Tibial nerve (tissue), 4 donors: ENCODE results near the gene RHOT1.
"Not testable (repeated sequence)": the region's sequence is repeated elsewhere in the genome, so short reads cannot be mapped to it uniquely, and the experiment has no call there.

ENCODE experiments used
- CTCF ChIP-seq, 5 experiments: fragments of 200-600 bp in 3 of 5; fragments of 450-650 bp in 2 of 5; sonication (generic) in 3 of 5; IDR thresholded peaks; one replicate each; pipeline ENCODE4 v1.5.1; 2016 to 2019; ENCODE audit warnings: antibody characterized with exemption in 5 of 5, mild to moderate bottlenecking in 3 of 5, moderate library complexity in 2 of 5
- EP300 ChIP-seq, 2 donors: sonication (generic); formaldehyde crosslinking; IDR thresholded peaks; one replicate each; pipeline ENCODE4 v1.6.1; 2017; ENCODE audit warnings: antibody characterized with exemption in 2 of 2, mild to moderate bottlenecking in 1 of 2
- POLR2A ChIP-seq, 2 donors: fragments of 450-650 bp; IDR thresholded peaks; one replicate each; pipeline ENCODE4 v1.6.1; 2017; ENCODE audit warnings: antibody characterized with exemption in 2 of 2, mild to moderate bottlenecking in 2 of 2, moderate library complexity in 2 of 2

GRCh38 chr17:32178679-32179078, 36.4 kb downstream of the RHOT1 start:
- not testable (repeated sequence) for TF ChIP-seq POLR2A, CTCF, EP300 (IDR thresholded peaks at IDR 0.05)
